Left ventricle myocardium inferior (tissue), 1 donor: ENCODE data around the gene CHD3. TPM values are rescaled to one million over a fixed set of nuclear protein-coding genes. Genes with fewer than 3 reads are reported as not detected.

Experiments used
- DNase-seq: peaks from one replicate; pipeline ENCODE4 v3.0.0-alpha.2; 2020
- H3K27ac ChIP-seq: fragments of 200-600 bp; replicated peaks from 2 replicates; pipeline ENCODE4 v1.8.0; 2021
- H3K27me3 ChIP-seq: fragments of 200-600 bp; 2 replicates; pipeline ENCODE4 v1.8.0; 2021; ENCODE audit warnings: low read depth
- H3K36me3 ChIP-seq: fragments of 200-600 bp; 2 replicates; pipeline ENCODE4 v1.8.0; 2021
- H3K4me1 ChIP-seq: fragments of 200-600 bp; 2 replicates; pipeline ENCODE4 v1.8.0; 2021
- H3K4me3 ChIP-seq: fragments of 200-600 bp; 2 replicates; pipeline ENCODE4 v1.8.0; 2021; ENCODE audit warnings: mild to moderate bottlenecking, moderate library complexity
- H3K9me3 ChIP-seq: fragments of 200-600 bp; replicated peaks from 2 replicates; pipeline ENCODE4 v1.8.0; 2021
- intact Hi-C: fragments of 100-400 bp; cut with micrococcal nuclease; formaldehyde crosslinking; loops from one replicate; pipeline ENCODE4 v1.11.0; 2022
- total RNA-seq: library from RNA; stranded (reverse); fragmentation: NEBNext Ultra II Directional; extraction: Animal tissue kit (Norgen Biotek cat#: 25700); gene quantifications from one replicate; pipeline ENCODE4 v1.2.1, GENCODE V29; 2021
- TF ChIP-seq, protein P1 (sequence below): fragments of 200-600 bp; IDR thresholded peaks from 2 replicates; pipeline ENCODE4 v1.8.0; 2021; ENCODE audit warnings: antibody characterized with exemption, mild to moderate bottlenecking, borderline replicate concordance
- donor health status: DM: no; HTN: yes; CAD: no; lungs with severe emphysema.

Gene CHD3
- total RNA-seq, 1 donor from 2014 or later = 15.6 TPM

DNA sequence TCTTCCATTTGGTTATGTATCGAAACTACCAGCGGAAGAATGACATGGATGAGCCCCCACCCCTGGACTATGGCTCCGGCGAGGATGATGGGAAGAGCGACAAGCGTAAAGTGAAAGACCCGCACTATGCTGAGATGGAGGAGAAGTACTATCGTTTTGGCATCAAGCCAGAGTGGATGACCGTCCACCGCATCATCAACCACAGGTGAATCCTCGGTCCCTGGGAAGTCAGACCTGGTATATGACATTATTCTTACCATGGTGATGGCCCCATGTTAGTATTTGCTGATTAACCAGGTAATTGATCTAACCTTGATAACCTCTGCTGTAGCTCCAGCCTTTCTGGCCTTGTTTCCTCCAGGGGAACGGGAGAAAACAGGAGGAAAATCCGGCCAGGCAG, 8.5 kb downstream of the CHD3 start:
- Histone ChIP-seq H3K27ac (no peak overlapping the region), H3K27me3 (no peaks in the 10 kb centered on the region), H3K9me3 (no peaks in the 10 kb centered on the region), H3K4me1 (peaks cover 7% of the 10 kb centered on the region), H3K4me3 (no peak overlapping the region), H3K36me3 (peaks cover 84% of the 10 kb centered on the region)
- DNase-seq = no peak
- TF ChIP-seq, protein P1, sequence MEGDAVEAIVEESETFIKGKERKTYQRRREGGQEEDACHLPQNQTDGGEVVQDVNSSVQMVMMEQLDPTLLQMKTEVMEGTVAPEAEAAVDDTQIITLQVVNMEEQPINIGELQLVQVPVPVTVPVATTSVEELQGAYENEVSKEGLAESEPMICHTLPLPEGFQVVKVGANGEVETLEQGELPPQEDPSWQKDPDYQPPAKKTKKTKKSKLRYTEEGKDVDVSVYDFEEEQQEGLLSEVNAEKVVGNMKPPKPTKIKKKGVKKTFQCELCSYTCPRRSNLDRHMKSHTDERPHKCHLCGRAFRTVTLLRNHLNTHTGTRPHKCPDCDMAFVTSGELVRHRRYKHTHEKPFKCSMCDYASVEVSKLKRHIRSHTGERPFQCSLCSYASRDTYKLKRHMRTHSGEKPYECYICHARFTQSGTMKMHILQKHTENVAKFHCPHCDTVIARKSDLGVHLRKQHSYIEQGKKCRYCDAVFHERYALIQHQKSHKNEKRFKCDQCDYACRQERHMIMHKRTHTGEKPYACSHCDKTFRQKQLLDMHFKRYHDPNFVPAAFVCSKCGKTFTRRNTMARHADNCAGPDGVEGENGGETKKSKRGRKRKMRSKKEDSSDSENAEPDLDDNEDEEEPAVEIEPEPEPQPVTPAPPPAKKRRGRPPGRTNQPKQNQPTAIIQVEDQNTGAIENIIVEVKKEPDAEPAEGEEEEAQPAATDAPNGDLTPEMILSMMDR = no peak
- intact Hi-C loops = loop anchor here (5.0 kb wide), 1 partner anchor 35 kb away; no protein-coding TSS in a partner anchor

DNA sequence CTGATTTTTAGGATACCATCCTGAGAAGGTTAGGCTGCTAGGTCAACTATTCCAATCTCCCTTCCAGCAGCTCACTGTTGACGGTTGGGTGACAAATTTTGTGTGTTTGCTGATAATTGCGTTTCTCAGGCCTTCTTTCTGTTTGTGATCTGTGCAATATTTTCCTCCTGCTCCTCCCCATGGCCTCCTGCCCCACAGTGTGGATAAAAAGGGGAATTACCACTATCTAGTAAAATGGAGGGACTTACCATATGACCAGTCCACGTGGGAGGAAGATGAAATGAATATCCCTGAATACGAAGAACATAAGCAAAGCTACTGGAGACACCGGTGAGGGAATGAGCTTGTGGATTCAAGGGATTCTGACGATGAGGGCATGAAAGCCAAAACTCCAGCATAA, 9.2 kb downstream of the CHD3 start:
- Histone ChIP-seq H3K27ac (no peak overlapping the region), H3K4me1 (peaks cover 7% of the 10 kb centered on the region), H3K36me3 (peaks cover 84% of the 10 kb centered on the region), H3K4me3 (no peak overlapping the region), H3K27me3 (no peaks in the 10 kb centered on the region), H3K9me3 (no peaks in the 10 kb centered on the region)
- TF ChIP-seq, protein P1 = peak; percentile 63
- no peak for DNase-seq
- intact Hi-C loops = loop anchor here (5.0 kb wide), 1 partner anchor 35 kb away; no protein-coding TSS in a partner anchor

DNA sequence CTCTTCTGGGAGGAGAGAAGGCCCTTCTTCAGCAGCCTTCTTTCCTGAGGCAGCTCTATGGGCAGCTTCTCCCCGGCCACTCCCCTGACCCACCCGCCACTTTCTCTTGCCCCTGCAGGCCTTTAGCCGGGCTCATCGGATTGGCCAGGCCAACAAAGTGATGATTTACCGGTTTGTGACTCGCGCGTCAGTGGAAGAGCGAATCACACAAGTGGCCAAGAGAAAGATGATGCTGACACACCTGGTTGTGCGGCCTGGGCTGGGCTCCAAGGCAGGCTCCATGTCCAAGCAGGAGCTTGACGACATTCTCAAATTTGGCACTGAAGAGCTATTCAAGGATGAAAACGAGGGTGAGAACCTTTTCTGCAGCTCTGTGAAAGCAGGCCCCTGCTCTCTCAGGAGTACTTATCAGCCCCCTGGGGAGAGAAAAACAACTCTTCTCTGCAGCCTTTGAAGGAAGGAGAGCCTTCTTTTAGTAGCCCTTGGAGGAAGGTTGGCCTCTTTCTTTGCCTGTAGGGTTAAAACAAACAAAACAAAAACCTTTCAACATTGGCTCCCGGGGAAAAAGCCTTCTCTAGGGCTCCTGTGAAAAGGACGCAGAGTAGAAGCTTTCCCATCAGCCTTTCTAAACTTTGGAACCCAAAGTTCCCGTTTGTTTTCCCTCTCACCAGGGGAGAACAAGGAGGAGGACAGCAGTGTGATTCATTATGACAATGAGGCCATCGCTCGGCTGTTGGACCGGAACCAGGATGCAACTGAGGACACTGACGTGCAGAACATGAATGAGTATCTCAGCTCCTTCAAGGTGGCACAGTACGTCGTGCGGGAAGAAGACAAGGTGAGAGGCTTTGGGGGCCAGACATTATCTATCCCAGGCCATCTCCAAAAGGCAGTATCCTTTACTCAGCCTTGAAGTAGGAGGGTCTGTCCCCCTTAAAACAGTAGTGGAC, 14.8 kb downstream of the CHD3 start:
- Histone ChIP-seq H3K4me1 (no peaks in the 10 kb centered on the region), H3K27me3 (no peaks in the 10 kb centered on the region), H3K36me3 (peaks cover 97% of the 10 kb centered on the region), H3K9me3 (no peaks in the 10 kb centered on the region), H3K4me3 (no peak overlapping the region), H3K27ac (no peak overlapping the region)
- no peak for DNase-seq
- intact Hi-C loops = no loop called here
- TF ChIP-seq, protein P1 = no peak

DNA sequence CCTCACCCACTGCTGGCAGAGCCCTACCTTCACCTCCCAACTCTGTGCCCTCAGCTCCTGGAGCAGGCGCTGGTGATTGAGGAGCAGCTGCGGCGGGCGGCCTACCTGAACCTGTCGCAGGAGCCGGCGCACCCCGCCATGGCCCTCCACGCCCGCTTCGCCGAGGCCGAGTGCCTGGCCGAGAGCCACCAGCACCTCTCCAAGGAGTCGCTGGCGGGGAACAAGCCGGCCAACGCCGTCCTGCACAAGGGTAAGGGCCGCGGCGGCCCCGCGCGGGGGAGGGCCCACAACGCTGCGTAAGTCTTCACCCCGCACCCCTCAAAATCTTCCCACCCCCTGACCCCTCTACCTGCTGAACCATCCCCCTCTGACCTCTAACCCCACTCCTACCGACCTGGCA, 20.5 kb downstream of the CHD3 start:
- DNase-seq = no peak
- H3K36me3 ChIP-seq = peaks cover 76% of the 10 kb centered on the region
- no peak overlapping the region for H3K27ac ChIP-seq
- H3K9me3 ChIP-seq = no peaks in the 10 kb centered on the region
- intact Hi-C loops = no loop called here
- H3K4me1 ChIP-seq = peaks cover 8% of the 10 kb centered on the region
- TF ChIP-seq, protein P1 = no peak
- H3K27me3 ChIP-seq = no peaks in the 10 kb centered on the region
- H3K4me3 ChIP-seq = no peak overlapping the region

DNA sequence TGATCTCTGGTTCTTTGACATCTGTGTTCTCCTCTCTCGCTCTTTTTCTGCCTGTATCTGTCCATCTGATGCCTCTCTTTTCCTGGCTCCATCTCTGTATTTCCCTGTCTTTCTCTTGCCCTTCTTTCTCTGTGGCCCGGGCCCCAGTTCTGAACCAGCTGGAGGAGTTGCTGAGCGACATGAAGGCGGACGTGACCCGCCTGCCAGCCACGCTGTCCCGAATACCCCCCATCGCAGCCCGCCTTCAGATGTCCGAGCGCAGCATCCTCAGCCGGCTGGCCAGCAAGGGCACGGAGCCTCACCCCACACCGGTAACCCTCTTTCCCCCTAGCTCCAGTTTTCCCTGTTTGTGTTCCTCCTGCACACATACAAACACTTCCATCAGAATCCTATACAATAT, 21.7 kb downstream of the CHD3 start:
- no peak overlapping the region for H3K4me3 ChIP-seq
- intact Hi-C loops = loop anchor here (5.0 kb wide), 1 partner anchor 77 kb away; no protein-coding TSS in a partner anchor
- H3K36me3 ChIP-seq = peaks cover 64% of the 10 kb centered on the region
- H3K27ac ChIP-seq = no peak overlapping the region
- TF ChIP-seq, protein P1 = no peak
- DNase-seq = no peak
- H3K27me3 ChIP-seq = no peaks in the 10 kb centered on the region
- H3K9me3 ChIP-seq = no peaks in the 10 kb centered on the region
- peaks cover 20% of the 10 kb centered on the region for H3K4me1 ChIP-seq
